Measurements from ENCODE around the gene KCTD18.

The KCTD18 gene

DNA sequence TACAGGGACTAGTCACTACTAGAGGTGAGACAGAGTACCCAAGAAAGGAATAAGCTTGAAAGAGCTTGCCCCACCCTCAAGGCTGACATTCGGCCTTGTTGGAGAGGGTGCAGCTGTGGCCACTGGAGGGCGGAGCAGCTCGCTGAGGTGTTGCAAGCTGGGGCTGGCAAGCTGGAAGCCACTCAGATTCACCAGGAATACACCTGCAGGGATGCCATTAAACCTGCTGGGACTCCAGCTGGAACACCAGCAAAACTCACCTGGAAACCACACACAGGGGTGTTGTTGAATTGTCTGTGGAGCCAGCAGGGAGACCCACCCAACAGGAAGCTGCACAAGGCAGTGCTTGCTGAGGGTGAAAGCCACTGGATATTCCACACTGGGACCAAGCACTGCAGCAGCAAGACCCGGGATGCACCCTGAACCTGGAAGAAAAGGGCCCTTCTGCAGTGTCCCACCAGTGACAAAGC is 26.1 kb downstream of the KCTD18 start:
- FAIRE-seq: peak; percentile 84
- no peak for TF ChIP-seq POLR2A (IDR thresholded peaks at IDR 0.05; ENCODE audit: low read depth, low read length)
- DNase-seq (ENCODE audit: insufficient read length): peak; percentile 26

DNA sequence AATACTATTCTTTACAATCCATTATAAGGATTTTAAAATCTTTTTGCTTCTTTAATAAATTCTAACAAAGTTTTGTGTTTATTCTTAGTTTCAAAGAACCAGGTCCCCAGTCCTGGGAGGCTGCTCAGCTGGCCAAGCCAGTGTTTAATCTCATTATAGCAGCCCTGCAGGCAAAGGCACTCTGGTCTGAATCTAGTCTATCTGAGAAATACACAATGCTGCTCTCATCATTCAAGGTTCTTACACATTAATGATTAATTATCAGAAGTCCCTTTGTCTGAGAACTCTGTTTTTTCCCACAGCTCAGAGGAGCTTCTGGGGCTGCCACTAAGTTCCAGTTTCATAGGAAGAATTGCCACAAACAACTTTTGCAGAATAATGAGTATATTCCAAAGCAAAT is 27.7 kb downstream of the KCTD18 start:
- FAIRE-seq (no peak), DNase-seq (ENCODE audit: insufficient read length) (no peak)
- TF ChIP-seq TAF1 (IDR thresholded peaks at IDR 0.05; ENCODE audit: borderline replicate concordance, low read depth, low read length) (no peak), POLR2A (IDR thresholded peaks at IDR 0.05; ENCODE audit: low read depth, low read length) (no peak), POLR2AphosphoS5 (IDR thresholded peaks at IDR 0.05; ENCODE audit: low read depth, low read length) (no peak)

DNA sequence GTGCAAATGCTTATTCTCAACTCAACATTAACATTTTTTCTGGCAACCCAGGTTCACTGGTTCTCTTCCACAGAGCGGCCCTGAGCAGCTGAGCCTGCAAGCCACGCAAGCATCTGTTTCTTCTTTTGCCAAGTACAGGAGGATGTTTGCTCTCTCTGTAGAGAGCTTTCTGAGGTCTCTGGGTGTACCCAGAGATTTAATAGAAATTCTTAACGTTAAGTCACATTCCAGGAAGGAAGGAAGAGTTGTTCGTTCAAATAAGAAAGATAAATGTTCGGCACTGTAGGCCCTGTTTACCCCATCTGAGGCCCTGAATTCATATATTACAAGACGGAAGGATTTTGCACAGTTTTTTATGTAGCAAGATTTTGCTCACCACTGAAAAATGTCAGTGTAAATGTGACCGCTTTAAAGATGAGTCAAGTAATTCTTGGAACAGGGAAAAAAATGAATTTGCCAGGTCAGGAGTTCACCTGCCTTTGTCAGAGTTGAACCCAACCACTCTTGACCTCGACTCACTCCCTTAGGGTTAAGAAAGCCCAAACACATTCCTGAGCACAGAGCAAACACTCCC is 30.1 kb downstream of the KCTD18 start:
- FAIRE-seq: no peak
- TF ChIP-seq TAF1 (IDR thresholded peaks at IDR 0.05; ENCODE audit: borderline replicate concordance, low read depth, low read length) (no peak), POLR2AphosphoS5 (IDR thresholded peaks at IDR 0.05; ENCODE audit: low read depth, low read length) (no peak), POLR2A (IDR thresholded peaks at IDR 0.05; ENCODE audit: low read depth, low read length) (no peak)
- DNase-seq (ENCODE audit: insufficient read length): no peak

DNA sequence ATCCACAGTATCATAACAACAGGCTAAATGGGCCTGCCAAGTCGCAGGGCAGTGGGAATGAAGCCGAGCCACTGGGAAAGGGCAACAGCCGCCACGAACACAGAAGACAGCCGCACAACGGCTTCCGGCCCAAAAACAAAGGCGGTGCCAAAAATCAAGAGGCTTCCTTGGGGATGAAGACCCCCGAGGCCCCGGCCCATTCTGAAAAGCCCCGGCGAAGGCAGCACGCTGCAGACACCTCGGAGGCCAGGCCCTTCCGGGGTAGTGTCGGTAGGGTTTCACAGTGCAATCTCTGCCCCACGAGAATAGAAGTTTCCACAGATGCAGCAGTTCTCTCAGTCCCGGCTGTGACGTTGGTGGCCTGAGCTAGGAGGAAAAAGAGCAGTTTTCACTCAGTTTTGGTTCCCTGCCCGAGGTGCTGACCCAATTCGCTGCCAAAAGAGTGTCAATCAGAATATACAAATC is 32.2 kb downstream of the KCTD18 start:
- no peak for DNase-seq (ENCODE audit: insufficient read length)
- no peak for TF ChIP-seq POLR2A (IDR thresholded peaks at IDR 0.05; ENCODE audit: low read depth, low read length)
- TF ChIP-seq POLR2AphosphoS5 (IDR thresholded peaks at IDR 0.05; ENCODE audit: low read depth, low read length): no peak
- no peak for TF ChIP-seq TAF1 (IDR thresholded peaks at IDR 0.05; ENCODE audit: borderline replicate concordance, low read depth, low read length)
- FAIRE-seq: no peak

DNA sequence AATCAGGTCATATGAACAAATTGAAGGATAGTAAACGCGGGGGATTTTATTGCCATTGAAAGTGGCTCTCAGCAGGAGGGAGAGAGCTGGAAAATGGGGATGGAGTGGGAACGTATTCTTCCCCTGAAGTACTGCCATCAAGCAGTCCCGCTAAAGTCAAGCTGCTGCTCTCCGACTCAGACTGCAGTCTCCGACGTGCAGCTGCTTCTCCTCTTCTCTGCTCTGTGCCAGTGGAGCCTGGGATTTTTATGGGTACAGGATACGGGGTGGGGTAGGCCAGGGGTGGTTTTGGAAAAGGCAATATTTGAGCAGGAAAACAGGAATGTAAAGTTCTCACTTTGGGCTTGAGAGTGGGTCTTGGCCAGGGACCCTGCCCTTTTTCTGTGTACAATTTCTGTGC is 33.0 kb downstream of the KCTD18 start:
- DNase-seq (ENCODE audit: insufficient read length): no peak
- no peak for TF ChIP-seq POLR2A (IDR thresholded peaks at IDR 0.05; ENCODE audit: low read depth, low read length)
- no peak for FAIRE-seq

GRCh38 chr2:200475795-200476194 is 34.1 kb downstream of the KCTD18 start:
- DNase-seq (ENCODE audit: insufficient read length): no peak

GRCh38 chr2:200472853-200473464 is 36.9 kb downstream of the KCTD18 start:
- DNase-seq (ENCODE audit: insufficient read length) (no peak), FAIRE-seq (peak; percentile 81)
- TF ChIP-seq TAF1 (IDR thresholded peaks at IDR 0.05; ENCODE audit: borderline replicate concordance, low read depth, low read length) (no peak), POLR2A (IDR thresholded peaks at IDR 0.05; ENCODE audit: low read depth, low read length) (no peak), POLR2AphosphoS5 (IDR thresholded peaks at IDR 0.05; ENCODE audit: low read depth, low read length) (no peak)

More at GRCh38 chr2:200475795-200476194, 34.1 kb downstream of the KCTD18 start:
- no peak for TF ChIP-seq POLR2A (IDR thresholded peaks at IDR 0.05; ENCODE audit: low read depth, low read length)
- no peak for TF ChIP-seq TAF1 (IDR thresholded peaks at IDR 0.05; ENCODE audit: borderline replicate concordance, low read depth, low read length)
- no peak for TF ChIP-seq POLR2AphosphoS5 (IDR thresholded peaks at IDR 0.05; ENCODE audit: low read depth, low read length)
- no peak for FAIRE-seq

DNA sequence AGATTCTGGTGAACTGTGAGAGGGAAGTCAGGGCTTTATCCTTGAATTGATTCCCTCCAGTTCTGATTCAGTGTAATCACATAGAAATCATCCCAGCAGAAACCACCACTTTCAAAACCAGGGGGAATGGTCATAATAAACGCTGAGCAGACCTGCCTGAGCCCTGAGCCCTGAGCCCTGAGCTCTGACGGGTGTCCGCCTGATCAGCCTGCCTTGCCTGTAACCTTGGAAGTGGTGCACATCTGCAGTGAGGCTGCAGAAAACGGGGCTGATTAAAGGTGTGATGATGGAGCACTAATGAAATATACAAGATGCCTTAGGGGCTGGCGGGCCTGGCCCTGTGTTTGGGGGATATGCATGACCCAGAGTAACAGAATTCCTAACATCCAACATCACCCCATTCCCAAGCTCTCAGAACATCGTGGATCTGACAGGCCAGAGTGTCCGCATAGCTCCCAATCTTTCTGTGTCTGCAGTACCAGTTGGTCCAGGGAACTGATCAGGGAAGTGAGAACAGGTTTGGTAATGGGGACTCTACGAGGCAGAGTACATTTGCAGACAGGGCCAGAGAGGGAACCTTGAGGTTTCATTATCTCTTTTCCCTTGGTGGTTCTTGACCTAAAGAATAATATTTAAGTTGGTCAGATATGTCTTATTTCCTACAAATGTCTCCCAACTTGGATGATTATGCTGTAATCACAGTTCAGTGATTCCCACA is 37.8 kb downstream of the KCTD18 start:
- no peak for TF ChIP-seq POLR2AphosphoS5 (IDR thresholded peaks at IDR 0.05; ENCODE audit: low read depth, low read length)
- no peak for TF ChIP-seq POLR2A (IDR thresholded peaks at IDR 0.05; ENCODE audit: low read depth, low read length)
- TF ChIP-seq TAF1 (IDR thresholded peaks at IDR 0.05; ENCODE audit: borderline replicate concordance, low read depth, low read length): no peak
- peak; percentile 33 for FAIRE-seq
- DNase-seq (ENCODE audit: insufficient read length): no peak

DNA sequence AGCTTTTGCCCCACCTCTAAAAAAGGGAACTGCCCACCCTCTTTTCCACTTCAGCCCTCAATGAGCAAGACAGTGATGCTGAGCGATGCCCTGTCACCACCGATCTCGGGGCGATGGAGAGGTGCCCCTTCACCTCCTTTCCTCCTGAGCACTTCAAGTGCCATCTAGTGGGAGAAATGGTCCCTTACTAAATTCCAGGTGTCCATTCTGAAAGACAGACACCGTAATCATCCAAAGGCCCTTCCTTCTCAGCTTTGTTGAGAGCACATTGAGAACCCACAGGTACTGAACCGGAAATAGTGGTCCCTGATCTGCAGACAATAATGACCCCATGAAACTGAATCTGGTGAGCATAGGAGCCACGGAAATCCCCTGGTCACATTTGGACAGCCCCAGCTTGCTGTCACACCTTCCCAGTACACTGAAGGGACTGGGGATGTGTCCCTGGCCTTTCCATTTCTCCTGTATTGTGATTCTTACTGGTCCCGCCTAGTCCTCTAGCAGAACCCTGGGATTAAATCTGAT is 38.5 kb downstream of the KCTD18 start:
- DNase-seq (ENCODE audit: insufficient read length): peak; percentile 38
- peak; percentile 86 for FAIRE-seq
- TF ChIP-seq POLR2AphosphoS5 (IDR thresholded peaks at IDR 0.05; ENCODE audit: low read depth, low read length) (no peak), POLR2A (IDR thresholded peaks at IDR 0.05; ENCODE audit: low read depth, low read length) (no peak), TAF1 (IDR thresholded peaks at IDR 0.05; ENCODE audit: borderline replicate concordance, low read depth, low read length) (no peak)

- DNase-seq (ENCODE audit: insufficient read length) (no peak), FAIRE-seq (no peak)
Observed at GRCh38 chr2:200470230-200470629, 39.6 kb downstream of the KCTD18 start.

GRCh38 chr2:200469708-200470211 is 40.1 kb downstream of the KCTD18 start:
- FAIRE-seq: no peak
- TF ChIP-seq TAF1 (IDR thresholded peaks at IDR 0.05; ENCODE audit: borderline replicate concordance, low read depth, low read length): no peak
- TF ChIP-seq POLR2AphosphoS5 (IDR thresholded peaks at IDR 0.05; ENCODE audit: low read depth, low read length): no peak
- no peak for DNase-seq (ENCODE audit: insufficient read length)

More at GRCh38 chr2:200470230-200470629, 39.6 kb downstream of the KCTD18 start:
- TF ChIP-seq TAF1 (IDR thresholded peaks at IDR 0.05; ENCODE audit: borderline replicate concordance, low read depth, low read length): no peak
- no peak for TF ChIP-seq POLR2A (IDR thresholded peaks at IDR 0.05; ENCODE audit: low read depth, low read length)
- TF ChIP-seq POLR2AphosphoS5 (IDR thresholded peaks at IDR 0.05; ENCODE audit: low read depth, low read length): no peak

All from GM12892 (cell line).